ENCODE data around the gene FOXK1. TPM values are rescaled to one million over a fixed set of nuclear protein-coding genes. Genes with fewer than 3 reads are reported as not detected.

FOXK1 gene
- total RNA-seq, 1 experiment from 2014 or later = 21.8 TPM

DNA sequence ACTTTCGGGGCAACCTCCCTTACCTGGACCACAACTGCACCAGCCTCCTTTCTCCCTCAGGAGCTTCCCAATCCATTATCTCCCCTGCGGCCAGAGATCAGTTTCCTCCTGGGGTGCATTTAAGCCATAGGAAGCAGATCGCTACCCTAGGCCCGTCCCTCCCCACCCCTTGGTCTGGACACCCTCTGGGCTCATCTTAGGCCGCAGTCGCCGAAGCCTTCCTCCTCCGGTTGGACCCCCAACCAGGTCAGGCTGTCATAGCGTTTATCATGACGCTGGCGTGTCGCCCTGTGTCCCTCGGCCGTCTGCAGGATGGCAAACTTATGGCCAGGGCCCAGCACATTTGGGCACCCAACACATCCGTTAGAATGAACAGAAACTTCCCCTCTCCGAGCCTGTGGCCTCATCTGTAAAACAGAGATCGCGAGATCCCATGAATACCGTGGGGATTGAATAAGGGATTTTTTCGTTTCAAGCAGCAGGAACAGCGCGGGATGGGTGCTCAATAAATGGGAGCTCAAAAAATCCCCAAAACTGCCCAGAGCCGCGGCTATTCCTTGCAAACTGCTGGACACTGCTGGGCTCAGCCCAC is 92.7 kb downstream of the FOXK1 start:
- Histone ChIP-seq H3K9me3 (no peaks in the 10 kb centered on the region), H3K4me3 (peak overlapping the region; percentile 99), H3K27me3 (no peaks in the 10 kb centered on the region), H3K36me3 (peaks cover 3% of the 10 kb centered on the region; the same call in 1 of the 2 replicates)
- peak; percentile 26 for DNase-seq

DNA sequence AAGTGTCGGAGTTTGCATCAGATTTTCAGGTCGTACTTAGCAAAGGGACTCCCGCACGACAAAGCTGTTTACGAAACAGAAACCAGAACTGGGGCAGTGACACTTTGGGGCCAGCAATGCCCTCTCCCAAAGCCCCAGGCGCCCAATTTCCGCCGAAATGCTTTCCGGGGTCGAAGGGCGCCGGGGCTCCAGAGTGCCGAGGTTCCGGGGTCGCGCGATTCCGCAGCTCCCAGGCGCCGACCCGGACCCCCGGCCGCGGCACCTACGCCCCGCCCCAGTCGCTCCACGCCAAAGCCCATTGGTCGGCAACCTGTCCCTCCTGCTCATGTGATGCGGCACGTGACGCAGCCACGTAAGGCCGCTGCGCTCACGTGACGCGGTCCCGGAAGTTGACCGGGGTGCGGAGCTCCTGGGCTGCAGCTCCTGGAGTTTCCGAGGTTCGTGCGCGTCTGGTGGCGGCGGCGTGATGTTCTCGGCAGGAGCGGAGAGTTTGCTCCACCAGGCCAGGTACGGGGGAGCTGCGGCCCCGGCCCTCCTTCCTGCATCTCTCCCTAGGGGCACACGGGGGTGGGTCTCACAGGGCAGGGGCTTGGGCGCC is 93.3 kb downstream of the FOXK1 start, which contains the start of gene AP5Z1:
Gene AP5Z1, plus strand, starts transcription at position 374 of the 598 bp plus-strand sequence. Its CDS starts 93 bp downstream, at position 467.
- H3K4me3 ChIP-seq = peak within 1 kb of the TSS; percentile 99
- DNase-seq = peak; percentile 95
- no peaks in the 10 kb centered on the region for H3K9me3 ChIP-seq
- H3K27me3 ChIP-seq = no peaks in the 10 kb centered on the region
- H3K36me3 ChIP-seq = peaks cover 3% of the 10 kb centered on the region; the same call in 1 of the 2 replicates

DNA sequence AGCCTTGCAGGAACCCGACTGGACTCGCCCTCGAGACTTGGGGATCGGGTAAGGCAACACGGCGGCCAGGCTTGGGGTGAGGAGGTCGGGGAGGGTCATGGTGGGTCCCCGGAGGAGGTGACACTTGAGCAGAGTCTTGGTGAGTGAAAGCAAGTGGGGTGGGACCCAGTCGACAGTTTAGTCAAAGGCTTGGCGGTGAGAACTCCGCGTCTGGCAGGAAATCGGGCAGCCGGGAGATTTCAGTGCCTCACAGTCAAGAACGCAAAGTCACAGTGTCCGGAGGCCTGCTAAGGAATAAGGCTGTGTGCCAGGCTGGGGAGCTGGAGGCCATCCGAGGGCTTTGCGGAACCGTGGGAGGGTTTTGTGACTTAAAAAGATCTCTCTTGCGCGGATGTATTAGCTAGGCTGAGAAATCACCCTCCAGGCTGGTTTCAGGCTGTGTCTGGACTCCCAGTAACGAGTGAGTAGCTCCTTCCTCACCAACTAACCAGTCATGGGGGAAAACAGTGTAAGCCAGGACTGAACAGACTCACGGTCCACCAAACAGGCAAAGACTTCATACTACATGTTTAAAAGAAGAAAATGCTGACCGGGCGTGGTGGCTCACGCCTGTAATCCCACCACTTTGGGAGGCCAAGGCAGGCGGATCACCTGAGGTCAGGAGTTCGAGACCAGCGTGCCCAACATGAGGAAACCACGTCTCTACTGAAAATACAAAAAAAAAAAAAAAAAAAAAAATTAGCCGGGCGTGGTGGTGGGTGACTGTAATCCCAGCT is 93.9 kb downstream of the FOXK1 start:
- peak overlapping the region; percentile 99 for H3K4me3 ChIP-seq
- H3K36me3 ChIP-seq = peaks cover 3% of the 10 kb centered on the region; the same call in 1 of the 2 replicates
- H3K9me3 ChIP-seq = no peaks in the 10 kb centered on the region
- peak; percentile 31 for DNase-seq
- no peaks in the 10 kb centered on the region for H3K27me3 ChIP-seq

DNA sequence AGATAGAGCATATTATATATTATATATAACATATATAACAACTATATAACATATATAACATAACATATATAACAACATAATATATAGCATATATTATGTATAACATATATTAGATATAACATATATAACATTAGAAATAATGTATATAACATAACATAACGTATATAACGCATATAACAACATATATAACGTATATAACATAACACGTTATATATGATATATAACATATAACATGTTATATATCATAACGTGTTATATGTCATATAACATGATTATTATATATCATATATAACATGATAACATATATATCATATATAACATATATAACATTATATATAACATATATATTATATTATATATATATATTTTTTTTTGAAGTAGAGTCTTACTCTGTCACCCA is 97.0 kb downstream of the FOXK1 start:
- H3K4me3 ChIP-seq = no peak overlapping the region
- no peaks in the 10 kb centered on the region for H3K27me3 ChIP-seq
- no peak for DNase-seq
- peaks cover 5% of the 10 kb centered on the region; the same call in 1 of the 2 replicates for H3K36me3 ChIP-seq
- no peaks in the 10 kb centered on the region for H3K9me3 ChIP-seq

DNA sequence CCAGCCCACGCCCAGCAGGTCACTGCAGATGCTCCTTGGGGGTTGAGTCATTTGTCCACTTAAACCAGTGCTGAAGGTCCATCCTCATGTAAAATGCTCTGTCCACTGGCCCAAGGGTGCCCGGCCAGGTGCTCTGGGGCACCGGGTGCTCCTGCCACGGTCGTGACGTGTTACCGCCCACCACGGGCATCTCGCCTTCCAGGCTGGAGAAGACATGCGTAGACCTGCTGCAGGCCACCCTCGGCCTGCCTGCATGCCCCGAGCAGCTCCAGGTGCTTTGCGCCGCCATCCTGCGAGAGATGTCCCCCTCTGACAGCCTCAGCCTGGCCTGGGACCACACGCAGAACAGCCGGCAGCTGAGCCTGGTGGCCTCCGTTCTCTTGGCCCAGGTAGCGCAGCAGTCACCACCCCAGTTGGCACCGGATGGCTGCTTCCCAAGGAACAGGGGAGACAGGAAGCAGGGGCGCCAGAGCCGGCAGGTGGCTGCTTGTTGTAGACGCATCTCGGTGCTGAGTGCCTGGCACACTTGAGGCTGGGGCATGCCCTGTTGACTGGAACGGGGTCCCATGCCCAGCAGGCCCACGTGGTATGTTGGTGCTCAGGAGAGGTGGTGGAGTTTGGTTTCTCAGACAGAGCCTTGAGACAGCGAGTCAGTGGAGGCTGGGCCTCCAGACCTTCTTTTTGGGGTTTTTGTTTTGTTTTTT is 99.4 kb downstream of the FOXK1 start:
- DNase-seq = no peak
- Histone ChIP-seq H3K36me3 (peaks cover 5% of the 10 kb centered on the region; the same call in 1 of the 2 replicates), H3K9me3 (no peaks in the 10 kb centered on the region)

DNA sequence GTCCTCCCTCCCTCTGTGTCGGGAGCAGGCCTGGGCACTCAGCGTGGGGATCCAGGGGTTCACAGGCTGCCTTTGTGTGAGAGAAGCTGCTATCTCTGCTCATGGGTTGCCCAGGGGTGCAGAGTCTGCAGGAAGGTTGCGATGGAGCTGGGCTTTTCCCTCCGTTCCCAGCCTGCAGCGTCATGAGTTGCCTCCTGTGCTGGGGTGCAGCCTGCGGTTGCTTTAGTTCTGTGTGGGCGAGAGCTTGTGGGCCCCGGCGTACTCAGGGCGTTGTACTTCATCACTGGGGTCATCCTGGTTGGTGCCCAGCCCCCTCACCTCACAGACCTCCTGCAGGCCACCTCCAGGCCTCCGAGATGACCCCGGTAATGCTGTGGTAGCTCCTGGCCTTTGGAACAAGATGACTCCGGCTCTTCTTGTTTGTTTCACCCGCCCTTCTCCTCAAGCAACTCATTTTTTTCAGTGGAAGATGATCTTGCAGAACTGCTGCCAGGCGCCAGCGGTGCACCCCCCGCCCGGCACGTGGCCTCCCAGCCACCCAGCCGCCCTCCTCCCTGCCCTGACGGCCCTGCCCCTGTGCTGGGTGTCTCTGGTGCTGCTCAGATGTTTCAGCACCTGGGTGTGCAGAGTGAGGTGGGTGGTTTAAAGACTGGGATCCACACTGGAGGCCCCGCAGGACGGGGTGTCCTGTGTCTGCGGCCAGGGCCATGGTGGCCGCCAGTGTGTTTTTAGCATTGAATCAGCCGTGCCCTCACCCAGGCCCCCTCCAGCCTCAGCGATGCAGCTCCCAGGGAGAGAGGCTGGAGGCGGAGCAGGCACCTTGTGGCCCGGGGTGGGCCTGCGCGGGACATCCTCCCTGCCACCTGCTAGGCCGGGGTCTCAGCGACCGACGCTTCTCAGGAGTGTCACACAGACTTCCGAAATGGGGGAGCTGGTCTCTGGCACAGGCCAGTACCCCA is 100.5 kb downstream of the FOXK1 start:
- Histone ChIP-seq H3K36me3 (peaks cover 4% of the 10 kb centered on the region; the same call in 1 of the 2 replicates), H3K9me3 (no peaks in the 10 kb centered on the region), H3K27me3 (no peaks in the 10 kb centered on the region), H3K4me3 (no peak overlapping the region)
- DNase-seq = no peak

More for the DNA sequence above, 99.4 kb downstream of the FOXK1 start:
- H3K4me3 ChIP-seq = no peak overlapping the region
- no peaks in the 10 kb centered on the region for H3K27me3 ChIP-seq

DNA sequence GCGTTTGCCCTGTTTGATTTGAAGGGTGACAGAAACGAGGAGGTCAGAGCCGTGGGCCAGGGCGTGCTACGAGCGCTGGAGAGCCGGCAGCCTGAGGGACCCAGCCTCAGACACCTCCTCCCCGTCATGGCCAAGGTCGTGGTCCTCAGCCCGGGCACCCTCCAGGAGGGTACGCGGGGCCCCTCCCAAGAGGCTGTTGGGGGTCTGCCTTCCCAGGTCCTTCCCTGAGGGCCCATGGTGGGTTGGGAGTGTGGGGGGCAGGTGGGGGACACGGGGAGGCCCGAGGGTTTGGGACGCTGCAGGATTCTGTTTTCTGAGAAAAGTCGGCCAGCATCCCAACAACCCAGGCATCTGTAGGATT is 101.2 kb downstream of the FOXK1 start:
- no peaks in the 10 kb centered on the region for H3K27me3 ChIP-seq
- H3K9me3 ChIP-seq = no peaks in the 10 kb centered on the region
- H3K36me3 ChIP-seq = peaks cover 5% of the 10 kb centered on the region; the same call in 1 of the 2 replicates
- no peak for DNase-seq
- H3K4me3 ChIP-seq = no peak overlapping the region

DNA sequence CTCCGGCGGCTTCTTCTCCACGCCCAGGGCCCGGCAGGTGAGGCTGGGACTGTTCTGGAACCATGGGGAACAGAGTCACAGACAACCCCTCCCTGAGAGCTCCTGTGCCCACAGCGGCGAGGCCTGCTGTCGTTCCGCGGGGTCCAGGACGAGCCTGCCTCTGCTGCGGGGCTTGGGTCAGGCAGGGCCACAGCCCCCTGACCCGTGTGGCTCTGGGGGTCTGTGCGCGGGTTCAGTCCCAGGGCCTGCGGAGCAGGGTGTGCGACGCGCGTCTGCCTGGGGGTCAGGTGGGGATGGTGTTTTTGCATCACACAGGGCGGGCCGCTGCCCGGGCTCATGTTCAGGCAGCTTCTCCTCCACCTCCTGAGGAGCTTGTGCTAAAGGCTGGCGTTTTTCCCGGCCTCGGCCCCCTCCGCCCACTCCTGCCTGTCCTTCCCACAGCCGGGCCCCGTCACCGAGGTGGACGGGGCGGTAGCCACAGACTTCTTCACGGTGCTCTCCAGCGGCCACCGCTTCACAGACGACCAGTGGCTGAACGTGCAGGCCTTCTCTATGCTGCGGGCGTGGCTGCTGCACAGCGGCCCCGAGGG is 101.8 kb downstream of the FOXK1 start:
- Histone ChIP-seq H3K9me3 (no peaks in the 10 kb centered on the region), H3K27me3 (no peaks in the 10 kb centered on the region), H3K4me3 (no peak overlapping the region), H3K36me3 (peaks cover 5% of the 10 kb centered on the region; the same call in 1 of the 2 replicates)
- no peak for DNase-seq

DNA sequence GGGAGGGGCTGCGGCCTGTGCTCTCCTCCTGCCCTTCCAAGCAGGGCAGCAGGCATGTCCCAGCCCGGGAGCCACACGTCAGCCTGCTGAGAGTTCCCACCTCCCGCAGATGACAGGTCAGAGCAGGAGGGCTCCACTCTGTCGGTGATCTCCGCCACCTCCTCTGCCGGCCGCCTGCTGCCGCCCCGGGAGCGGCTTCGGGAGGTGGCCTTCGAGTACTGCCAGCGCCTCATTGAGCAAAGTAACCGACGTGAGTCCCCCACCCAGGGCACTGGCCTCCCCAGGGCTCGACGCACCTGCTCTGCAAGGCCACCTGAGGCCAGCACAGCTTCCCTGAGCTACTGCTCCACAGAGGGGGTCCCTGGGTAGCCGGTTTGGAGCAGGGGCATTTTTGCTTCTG is 102.7 kb downstream of the FOXK1 start:
- Histone ChIP-seq H3K4me3 (no peak overlapping the region), H3K9me3 (no peaks in the 10 kb centered on the region), H3K27me3 (no peaks in the 10 kb centered on the region), H3K36me3 (peaks cover 5% of the 10 kb centered on the region; the same call in 1 of the 2 replicates)
- no peak for DNase-seq

DNA sequence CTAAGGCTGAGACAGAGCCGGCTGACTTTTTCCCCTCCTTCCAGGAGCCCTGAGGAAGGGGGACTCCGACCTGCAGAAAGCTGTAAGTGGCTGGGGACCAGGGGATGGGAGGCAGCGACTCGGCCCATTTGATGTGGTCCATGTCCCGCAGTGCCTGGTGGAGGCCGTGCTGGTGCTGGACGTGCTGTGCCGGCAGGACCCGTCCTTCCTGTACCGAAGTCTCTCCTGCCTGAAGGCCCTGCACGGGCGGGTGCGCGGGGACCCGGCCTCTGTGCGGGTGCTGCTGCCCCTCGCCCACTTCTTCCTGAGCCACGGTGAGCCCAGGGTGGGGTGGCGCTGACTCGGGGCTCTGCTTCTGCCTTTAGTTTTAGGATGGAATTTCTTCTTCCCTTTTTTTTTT is 103.3 kb downstream of the FOXK1 start:
- no peaks in the 10 kb centered on the region for H3K27me3 ChIP-seq
- no peak for DNase-seq
- H3K9me3 ChIP-seq = no peaks in the 10 kb centered on the region
- no peak overlapping the region for H3K4me3 ChIP-seq
- H3K36me3 ChIP-seq = peaks cover 5% of the 10 kb centered on the region; the same call in 1 of the 2 replicates

DNA sequence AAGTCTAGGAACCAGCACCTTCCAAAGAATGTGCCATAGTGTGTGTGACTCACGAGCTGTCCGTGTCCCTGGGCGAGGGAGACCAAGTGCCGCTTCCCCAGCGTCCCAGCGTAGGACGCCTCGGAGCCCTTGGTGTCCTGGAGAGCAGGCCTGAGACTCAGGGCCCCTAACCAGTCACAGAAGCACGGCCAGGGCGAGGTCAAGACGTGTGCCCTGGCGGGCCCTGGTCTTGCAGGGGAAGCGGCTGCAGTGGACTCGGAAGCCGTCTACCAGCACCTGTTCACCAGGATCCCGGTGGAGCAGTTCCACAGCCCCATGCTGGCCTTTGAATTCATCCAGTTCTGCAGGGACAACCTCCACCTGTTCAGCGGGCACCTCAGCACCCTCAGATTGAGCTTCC is 103.9 kb downstream of the FOXK1 start:
- H3K9me3 ChIP-seq = no peaks in the 10 kb centered on the region
- peaks cover 5% of the 10 kb centered on the region; the same call in 1 of the 2 replicates for H3K36me3 ChIP-seq
- H3K4me3 ChIP-seq = no peak overlapping the region

DNA sequence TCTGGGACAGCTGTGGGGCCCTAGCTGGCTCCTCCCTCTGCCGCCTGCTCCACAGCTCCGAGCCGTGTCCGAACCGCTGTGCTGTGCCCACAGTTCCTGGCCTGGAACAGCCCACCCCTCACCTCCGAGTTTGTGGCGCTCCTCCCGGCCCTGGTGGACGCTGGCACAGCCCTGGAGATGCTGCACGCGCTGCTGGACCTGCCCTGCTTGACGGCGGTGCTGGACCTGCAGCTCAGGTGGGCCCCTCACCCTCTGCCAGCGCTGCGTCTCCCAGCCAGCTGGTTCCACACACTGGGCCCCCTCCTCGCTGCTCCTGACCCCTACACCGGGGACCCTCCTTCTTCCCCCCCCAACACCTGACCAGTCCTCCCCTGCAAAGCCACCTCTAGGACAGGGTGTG is 105.4 kb downstream of the FOXK1 start:
- DNase-seq = no peak
- peaks cover 3% of the 10 kb centered on the region; the same call in 1 of the 2 replicates for H3K36me3 ChIP-seq
- no peaks in the 10 kb centered on the region for H3K27me3 ChIP-seq
- H3K9me3 ChIP-seq = no peaks in the 10 kb centered on the region
- H3K4me3 ChIP-seq = no peak overlapping the region

More for the DNA sequence above, 103.9 kb downstream of the FOXK1 start:
- no peak for DNase-seq
- no peaks in the 10 kb centered on the region for H3K27me3 ChIP-seq

DNA sequence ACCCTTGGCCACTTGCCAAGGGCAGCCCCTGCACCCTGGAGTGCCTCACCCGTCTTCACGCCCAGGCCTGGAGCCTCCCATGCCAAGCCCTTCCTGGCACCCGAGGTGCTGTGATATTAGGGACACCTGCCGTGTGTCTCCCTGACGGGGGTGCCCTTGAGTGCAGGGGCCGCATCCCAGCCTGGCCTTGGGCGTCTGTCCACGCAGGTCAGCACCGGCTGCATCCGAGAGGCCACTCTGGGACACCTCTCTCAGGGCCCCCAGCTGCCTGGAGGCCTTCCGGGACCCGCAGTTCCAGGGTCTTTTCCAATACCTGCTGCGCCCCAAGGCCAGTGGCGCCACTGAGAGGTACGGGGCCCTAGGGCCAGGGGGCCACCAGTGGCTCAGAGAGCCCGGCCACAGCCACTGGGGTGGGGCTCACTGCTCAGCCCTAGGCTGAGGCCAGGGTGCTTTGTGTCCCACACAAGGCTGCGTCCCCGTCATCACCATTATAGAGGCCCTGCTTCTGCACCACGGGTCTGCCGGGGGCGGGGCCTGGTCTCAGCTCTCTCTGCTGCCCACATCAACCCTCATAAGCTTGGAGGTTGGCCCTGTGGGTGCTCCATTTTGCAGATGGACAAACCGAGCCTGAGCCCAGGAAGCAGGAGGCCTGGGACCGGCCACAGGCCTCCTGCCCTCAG is 106.0 kb downstream of the FOXK1 start:
- Histone ChIP-seq H3K27me3 (no peaks in the 10 kb centered on the region), H3K4me3 (no peak overlapping the region), H3K9me3 (no peaks in the 10 kb centered on the region), H3K36me3 (peaks cover 5% of the 10 kb centered on the region; the same call in 1 of the 2 replicates)
- no peak for DNase-seq

DNA sequence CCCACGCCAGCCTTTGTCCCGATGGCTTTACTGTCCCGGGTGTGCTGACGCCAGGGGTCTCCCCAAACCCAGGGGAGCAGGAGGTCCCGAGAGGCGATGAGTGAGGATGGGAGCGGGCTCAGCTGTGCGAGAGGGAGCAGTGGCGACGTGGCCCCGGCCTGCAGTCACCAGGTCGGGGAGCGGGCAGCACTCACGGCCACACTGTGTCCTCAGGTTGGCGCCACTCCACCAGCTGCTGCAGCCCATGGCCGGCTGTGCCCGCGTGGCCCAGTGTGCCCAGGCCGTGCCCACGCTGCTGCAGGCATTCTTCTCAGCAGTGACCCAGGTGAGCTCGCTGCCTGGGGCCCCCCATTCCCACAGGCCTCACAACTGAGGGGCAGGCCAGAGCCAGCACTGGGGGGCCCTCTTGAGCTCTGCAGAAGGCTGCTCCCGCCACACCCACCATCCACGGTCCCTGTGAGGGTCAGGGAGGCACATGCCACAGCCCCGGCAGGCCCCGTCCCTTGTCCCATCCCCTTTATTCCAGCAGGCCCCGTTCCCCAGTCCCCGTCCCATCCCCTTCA is 106.6 kb downstream of the FOXK1 start:
- H3K27me3 ChIP-seq = no peaks in the 10 kb centered on the region
- no peaks in the 10 kb centered on the region for H3K9me3 ChIP-seq
- peaks cover 5% of the 10 kb centered on the region; the same call in 1 of the 2 replicates for H3K36me3 ChIP-seq
- DNase-seq = no peak
- no peak overlapping the region for H3K4me3 ChIP-seq
